HT1080 (cell line): ENCODE data around the gene KIF27. TPM values are rescaled to one million over a fixed set of nuclear protein-coding genes. Genes with fewer than 3 reads are reported as not detected.
"Not testable (repeated sequence)": the region's sequence is repeated elsewhere in the genome, so short reads cannot be mapped to it uniquely, and the experiment has no call there.

Source experiments
- DNase-seq: peaks from one replicate; pipeline ENCODE4 v3.0.0-alpha.2; 2015; ENCODE audit warnings: low read depth
- total RNA-seq: library from RNA; depleted of rRNA; stranded (reverse); fragments of >200 nt; shearing (Covaris generic); gene quantifications from 2 replicates; pipeline ENCODE4 v1.2.3, GENCODE V29; 2014; rRNA removed

The KIF27 gene
- total RNA-seq, 1 experiment from 2014 or later = 1.4 TPM

DNA sequence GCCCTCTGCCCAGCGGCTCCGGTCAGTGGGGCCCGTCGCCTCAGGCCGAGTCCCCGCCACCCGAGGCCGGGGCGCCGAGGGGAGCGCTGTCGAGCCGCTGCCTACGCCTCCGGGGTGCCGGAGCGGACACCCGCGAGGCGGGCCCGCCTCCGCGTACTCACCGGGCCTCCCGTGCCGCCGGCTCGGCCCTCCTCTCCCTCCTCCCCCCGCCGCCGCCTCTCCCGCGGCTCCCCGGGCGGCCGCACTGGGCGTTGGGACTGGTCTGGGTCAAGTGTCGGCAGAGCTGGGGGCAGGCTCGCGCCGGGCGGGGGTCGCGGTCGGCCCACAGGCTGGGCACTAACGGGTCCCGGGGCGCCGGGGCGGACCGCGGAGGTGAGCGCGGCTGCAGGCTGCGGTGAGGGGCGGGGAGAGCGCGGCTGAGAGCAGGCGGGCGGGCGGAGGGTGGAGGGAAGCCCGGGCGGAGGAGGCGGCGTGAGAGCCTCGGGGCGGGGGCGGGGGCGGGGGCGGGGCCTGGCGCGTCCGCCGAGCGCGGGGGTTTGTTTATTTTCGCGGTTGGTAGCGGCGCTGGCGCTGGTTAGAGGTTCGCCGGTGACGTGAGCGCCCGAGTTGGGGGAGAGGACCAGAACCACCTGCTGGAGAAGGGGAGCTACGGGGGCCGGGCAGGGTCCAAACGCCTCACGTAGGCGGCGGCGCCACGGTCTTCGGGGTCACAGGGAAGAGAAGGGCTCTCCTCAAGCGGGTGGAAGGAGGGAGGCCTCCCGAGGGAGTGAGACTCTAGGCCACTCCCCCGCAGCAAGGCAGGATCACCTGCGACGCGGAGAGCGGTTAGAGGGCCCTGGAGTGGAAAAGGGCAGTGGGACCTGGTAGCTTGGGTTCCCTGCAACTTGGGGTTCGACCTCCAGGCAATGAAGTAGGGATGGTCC lies 103.6 kb downstream of the KIF27 start, which contains the start of gene GKAP1:
Gene GKAP1 (minus strand): TSS at position 414 of the 923 bp plus-strand sequence. CDS start 11,252 bp downstream, outside the sequence.
- DNase-seq = peak; percentile 70

DNA sequence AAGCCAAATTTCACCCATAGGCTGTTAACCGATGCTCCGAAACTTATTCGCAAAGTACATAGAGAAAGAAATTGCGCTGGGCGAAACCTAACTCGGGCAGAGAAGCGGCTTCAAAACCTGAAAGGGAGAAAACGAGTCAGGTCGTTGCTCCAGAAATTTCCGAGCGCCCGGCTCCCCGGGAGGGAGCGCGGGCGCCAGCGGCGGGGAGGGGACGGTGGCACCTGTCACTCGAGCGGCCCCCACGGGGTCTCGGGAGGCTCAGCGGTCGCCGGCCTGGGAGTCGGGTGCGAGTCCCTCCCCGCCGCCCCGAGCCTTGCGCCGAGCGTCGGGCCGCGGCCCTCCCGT lies 104.2 kb downstream of the KIF27 start:
- DNase-seq = peak; percentile 2

DNA sequence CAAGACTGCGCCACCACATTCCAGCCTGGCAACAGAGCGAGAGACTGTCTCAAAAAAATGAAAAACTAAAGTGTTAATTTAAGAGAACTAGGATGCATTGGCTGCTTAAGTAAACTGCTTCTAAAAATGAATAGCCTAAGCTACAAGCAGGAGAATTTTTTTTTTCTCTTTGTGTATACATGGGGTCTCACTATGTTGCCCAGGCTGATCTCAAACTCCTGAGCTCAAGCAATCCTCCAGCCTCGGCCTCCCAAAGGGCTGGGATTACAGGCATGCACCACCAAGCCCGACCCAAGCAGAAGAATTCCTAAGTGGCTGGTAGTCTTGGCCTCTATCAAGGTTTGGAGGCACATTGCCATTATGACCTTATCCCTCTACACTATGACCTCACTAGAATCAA lies 106.1 kb downstream of the KIF27 start:
- not testable (repeated sequence) for DNase-seq

DNA sequence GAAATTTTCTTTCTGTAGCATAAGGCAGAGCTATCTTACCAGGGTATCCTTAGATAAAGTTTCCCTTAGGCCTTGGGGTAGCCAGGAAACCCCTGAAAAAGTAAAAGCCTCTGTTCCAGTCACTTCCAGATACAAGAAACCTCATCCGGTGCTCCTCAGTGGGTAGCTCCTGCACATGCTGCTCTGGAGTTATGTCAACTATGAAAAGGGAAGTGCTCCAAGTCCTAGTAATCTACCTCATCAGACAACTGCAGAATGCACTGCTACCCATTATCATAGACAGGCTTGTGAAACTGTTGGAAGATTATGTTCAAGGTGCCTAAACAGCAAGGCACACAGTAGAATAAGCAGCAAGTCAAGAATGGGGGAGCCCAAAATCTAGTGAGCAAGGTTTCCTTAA lies 112.0 kb downstream of the KIF27 start:
- DNase-seq = not testable (repeated sequence)

DNA sequence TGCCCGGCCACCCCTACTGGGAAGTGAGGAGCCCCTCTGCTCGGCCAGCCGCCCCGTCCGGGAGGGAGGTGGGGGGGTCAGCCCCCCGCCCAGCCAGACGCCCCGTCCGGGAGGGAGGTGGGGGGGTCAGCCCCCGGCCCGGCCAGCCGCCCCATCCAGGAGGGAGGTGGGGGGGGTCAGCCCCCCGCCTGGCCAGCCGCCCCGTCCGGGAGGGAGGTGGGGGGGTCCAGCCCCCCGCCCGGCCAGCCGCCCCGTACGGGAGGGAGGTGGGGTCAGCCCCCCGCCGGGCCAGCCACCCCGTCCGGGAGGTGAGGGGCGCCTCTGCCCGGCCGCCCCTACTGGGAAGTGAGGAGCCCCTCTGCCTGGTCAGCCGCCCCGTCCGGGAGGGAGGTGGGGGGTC lies 116.8 kb downstream of the KIF27 start:
- DNase-seq = not testable (repeated sequence)

DNA sequence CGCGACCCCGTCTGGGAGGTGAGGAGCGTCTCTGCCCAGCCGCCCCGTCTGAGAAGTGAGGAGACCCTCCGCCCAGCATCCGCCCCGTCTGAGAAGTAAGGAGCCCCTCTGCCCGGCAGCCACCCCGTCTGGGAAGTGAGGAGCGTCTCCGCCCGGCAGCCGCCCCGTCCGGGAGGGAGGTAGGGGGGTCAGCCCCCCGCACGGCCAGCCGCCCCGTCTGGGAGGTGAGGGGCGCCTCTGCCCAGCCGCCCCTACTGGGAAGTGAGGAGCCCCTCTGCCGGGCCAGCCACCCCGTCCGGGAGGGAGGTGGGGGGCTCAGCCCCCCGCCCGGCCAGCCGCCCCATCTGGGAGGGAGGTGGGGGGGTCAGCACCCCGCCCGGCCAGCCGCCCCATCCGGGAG lies 117.3 kb downstream of the KIF27 start:
- DNase-seq = not testable (repeated sequence)

DNA sequence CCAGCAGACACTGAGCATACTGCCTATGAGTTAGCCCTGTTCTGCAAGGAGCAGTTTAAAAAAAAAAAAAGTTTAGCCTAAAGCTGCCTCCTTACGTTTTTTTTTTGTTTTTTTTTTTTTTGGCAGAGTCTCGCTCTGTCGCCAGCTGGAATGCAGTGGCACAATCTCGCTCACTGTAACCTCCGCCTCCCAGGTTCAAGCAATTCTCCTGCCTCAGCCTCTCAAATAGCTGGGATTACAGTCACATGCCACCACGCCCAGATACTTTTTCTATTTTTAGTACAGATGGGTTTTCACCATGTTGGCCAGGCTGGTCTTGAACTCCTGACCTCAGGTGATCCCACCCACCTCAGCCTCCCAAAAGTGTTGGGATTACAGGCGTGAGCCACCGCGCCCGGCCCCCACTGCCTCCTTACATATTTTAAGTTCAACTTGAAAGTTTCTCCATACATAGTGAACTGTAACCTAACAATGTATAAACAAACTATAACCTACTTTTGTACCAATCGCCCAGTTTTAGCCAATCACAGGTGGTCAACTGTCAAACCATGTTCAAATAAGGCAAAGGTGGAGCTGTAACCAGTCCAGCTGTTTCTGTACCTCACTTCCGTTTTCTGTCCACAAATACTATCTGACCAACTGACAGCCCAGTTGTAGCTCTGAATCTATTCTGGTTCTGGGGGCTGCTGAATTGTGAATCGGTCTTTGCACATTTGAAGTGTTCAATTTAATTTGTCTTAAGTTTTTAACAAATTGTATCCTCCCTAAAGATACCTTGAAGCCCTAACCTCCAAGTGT lies 120.8 kb downstream of the KIF27 start:
- no peak for DNase-seq

DNA sequence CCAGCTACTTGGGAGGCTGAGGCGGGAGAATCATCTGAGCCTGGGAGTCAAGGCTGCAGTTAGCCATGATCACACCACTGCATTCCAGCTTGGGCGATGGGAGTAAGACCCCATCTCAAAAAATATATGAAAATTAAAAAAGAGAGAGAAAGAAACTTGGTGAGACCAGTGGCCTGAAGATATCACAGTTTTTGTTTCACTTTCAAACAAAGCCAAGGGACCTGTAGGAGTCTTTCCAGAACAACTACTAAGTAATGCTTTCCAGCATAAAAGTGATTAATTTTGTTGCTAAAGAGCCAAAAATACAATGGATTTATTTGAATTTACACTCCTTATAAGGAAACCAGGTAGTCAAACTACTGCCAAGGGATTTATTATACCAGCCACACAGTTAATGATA lies 127.2 kb downstream of the KIF27 start:
- no peak for DNase-seq

DNA sequence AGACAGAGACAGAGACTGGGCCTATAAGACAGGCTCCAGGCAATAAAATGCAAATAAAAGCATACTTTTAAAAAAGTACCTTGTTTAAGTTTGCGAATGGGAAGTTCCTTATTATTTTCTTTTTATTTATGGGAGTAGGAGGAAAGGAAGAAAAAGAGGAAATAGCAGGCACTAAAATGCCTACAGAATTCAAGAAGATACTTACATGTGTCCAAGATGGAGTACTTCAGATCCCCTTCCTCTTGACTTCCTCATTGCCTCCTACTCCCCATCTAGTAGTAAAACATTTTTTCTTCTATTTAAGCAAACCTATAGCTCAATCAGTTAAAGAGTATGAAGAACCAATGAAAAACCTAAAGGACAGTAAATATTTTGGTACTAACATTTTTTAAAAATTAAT lies 128.5 kb downstream of the KIF27 start:
- no peak for DNase-seq

Other genes with a start within 250 kb of the KIF27 start
- gene UBQLN1, start 213.5 kb downstream of the KIF27 start, total RNA-seq = 133 and 173 TPM in 2 replicates
- 1.9 and 2.0 TPM in 2 replicates for gene GKAP1, start 103.7 kb downstream of the KIF27 start, total RNA-seq
- 681 and 1,082 TPM in 2 replicates for gene HNRNPK, start 58.8 kb upstream of the KIF27 start, total RNA-seq
- gene RMI1, start 59.4 kb upstream of the KIF27 start, total RNA-seq = 5.3 and 5.9 TPM in 2 replicates